Lower leg skin (tissue), 3 donors: ENCODE data around the gene CLEC2L.

Experiments used
- POLR2A ChIP-seq, 2 donors: fragments of 450-650 bp; IDR thresholded peaks; one replicate each; pipeline ENCODE4 v1.6.1; 2016 to 2017; ENCODE audit warnings: antibody characterized with exemption in 2 of 2, mild to moderate bottlenecking in 1 of 2, moderate library complexity in 1 of 2
- TF ChIP-seq, protein P1 (sequence below), 3 donors: fragments of 450-650 bp; IDR thresholded peaks; one replicate each; pipeline ENCODE4 v1.5.1; 2016; ENCODE audit warnings: antibody characterized with exemption in 3 of 3, mild to moderate bottlenecking in 3 of 3, moderate library complexity in 2 of 3

DNA sequence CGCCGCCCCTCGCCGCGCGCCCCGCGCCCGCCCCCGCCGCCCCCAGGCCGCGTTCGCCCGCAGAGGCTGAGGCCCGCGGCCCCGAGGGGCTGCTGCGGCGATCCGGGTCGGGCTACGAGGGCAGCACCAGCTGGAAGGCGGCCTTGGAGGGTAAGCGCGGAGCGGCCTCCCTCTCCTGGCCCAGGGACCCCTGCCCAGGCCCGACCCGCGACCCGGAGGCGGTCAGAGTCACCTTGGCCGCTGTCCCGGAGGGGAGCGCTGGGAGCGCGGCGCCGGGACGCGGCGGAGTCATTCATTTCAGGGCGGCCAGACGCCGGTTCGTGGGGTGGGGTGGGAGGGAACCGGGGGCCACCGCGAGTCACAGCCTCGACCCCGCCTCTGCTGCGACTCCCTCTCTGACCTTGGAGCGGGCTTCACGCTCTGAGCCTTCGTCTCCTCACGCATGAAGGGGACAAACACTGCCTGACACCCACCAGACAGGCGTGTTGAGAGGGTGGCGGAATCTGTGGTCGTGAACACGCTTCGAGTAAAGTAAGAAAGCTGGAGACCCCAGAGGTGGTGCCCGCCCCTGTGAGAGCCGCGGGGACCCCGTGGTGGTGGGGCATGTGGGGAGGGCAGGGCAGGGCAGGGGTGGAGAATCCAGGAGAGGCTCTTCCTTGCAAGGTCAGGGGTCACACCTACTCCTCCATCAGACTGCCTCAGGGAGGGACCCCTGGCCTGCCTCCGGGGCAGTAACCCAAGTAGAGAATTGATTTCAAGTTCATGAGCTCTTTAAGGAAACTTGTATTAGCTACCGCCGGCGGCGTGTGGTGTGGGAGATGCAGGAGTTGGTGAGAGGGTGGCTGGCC lies 707 bp downstream of the CLEC2L start:
- TF ChIP-seq POLR2A (IDR thresholded peaks at IDR 0.05), result no peak
- TF ChIP-seq, protein P1, sequence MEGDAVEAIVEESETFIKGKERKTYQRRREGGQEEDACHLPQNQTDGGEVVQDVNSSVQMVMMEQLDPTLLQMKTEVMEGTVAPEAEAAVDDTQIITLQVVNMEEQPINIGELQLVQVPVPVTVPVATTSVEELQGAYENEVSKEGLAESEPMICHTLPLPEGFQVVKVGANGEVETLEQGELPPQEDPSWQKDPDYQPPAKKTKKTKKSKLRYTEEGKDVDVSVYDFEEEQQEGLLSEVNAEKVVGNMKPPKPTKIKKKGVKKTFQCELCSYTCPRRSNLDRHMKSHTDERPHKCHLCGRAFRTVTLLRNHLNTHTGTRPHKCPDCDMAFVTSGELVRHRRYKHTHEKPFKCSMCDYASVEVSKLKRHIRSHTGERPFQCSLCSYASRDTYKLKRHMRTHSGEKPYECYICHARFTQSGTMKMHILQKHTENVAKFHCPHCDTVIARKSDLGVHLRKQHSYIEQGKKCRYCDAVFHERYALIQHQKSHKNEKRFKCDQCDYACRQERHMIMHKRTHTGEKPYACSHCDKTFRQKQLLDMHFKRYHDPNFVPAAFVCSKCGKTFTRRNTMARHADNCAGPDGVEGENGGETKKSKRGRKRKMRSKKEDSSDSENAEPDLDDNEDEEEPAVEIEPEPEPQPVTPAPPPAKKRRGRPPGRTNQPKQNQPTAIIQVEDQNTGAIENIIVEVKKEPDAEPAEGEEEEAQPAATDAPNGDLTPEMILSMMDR (IDR thresholded peaks at IDR 0.05), result no peak
